ENCODE data around the gene PAQR3.

GRCh38 chr4:78926826-78927225, 12.4 kb downstream of the PAQR3 start:
- TF ChIP-seq EZH2 (IDR thresholded peaks at IDR 0.05) (no peak), POLR2AphosphoS5 (IDR thresholded peaks at IDR 0.05; ENCODE audit: borderline replicate concordance, low read depth, low read length) (no peak)

Data from SK-N-MC (cell line).